Stimulated activated CD8-positive, alpha-beta memory T cell treated with anti-CD3 and anti-CD28 coated beads, Interleukin-15, amount 100 ng/mL, for 24 hours (primary cell): ENCODE measurements around the gene AFAP1L1.

Source experiments
- DNase-seq: peaks from one replicate; pipeline ENCODE4 v3.0.0-alpha.2; 2020; ENCODE audit warnings: low read depth

The AFAP1L1 gene

DNA sequence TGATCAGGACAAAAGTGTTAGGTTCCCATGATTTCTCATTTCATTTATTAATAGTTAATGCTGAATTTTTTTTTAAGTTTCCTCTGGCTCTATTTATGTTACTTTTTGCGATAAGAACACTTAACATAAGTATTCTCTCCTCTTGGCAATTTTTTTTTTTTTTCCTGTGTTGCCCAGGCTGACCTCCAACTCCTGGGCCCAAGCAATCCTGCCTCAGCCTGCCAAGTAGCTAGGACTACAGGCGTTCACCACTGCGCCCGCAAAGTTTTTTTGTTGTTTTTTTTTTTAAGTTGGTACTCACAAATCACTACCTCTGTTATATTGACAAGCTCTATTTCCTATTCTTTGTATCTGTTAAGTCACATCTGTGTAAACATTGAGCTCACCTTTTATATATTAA, 80.5 kb downstream of the AFAP1L1 start:
- no peak for DNase-seq

DNA sequence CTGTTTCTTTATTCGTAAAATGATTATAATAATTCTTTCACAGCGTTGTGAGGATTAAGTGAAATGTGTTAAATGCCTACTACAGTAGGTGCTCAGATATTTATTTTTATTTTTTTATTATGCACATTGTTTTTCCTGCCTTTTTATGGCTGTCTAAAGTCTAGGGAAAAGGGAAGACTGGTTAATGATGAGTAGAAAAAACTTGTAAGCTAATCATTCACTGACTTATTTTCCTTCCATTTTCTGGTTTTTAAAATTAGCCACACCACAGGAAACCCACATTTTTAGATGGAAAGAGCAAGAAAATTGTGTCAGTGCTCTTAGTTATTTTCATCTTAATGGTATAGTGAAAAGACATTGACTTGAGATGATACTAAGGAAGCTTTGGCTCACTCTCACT, 82.3 kb downstream of the AFAP1L1 start:
- DNase-seq: no peak

DNA sequence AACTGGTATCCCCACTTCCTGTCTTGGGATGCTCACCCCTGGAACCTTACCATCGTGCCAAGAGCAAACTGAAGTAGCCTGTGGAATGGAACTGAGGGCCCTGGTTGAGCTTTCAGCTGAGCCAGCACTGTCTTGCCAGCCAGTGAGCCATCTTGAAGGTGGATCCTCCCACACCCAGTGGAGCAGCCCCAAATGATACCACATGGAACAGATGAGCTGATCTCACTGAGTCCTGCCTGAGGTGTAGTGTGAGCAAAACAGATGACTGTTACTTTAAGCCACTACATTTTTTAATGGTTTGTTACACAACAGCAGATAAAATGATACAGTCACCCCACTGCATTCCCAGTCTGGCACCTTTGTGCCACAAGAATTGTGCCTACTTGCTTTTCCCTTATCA, 84.0 kb downstream of the AFAP1L1 start:
- DNase-seq: no peak

DNA sequence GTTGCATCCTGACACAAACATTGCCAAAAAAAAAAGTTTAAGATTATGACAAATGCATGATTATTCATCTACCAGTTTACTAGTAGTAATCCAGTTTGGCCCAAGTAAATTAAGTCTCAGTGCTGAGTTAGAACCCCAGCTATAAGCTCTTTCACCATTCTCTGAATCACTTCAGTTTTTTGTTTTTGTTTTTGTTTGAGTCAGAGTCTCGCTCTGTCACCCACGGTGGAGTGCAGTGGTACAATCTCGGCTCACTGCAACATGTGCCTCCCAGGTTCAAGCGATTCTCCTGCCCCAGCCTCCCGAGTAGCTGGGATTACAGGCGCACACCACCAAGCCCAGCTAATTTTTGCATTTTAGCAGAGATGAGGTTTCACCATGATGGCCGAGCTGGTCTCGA, 84.7 kb downstream of the AFAP1L1 start:
- no peak for DNase-seq

DNA sequence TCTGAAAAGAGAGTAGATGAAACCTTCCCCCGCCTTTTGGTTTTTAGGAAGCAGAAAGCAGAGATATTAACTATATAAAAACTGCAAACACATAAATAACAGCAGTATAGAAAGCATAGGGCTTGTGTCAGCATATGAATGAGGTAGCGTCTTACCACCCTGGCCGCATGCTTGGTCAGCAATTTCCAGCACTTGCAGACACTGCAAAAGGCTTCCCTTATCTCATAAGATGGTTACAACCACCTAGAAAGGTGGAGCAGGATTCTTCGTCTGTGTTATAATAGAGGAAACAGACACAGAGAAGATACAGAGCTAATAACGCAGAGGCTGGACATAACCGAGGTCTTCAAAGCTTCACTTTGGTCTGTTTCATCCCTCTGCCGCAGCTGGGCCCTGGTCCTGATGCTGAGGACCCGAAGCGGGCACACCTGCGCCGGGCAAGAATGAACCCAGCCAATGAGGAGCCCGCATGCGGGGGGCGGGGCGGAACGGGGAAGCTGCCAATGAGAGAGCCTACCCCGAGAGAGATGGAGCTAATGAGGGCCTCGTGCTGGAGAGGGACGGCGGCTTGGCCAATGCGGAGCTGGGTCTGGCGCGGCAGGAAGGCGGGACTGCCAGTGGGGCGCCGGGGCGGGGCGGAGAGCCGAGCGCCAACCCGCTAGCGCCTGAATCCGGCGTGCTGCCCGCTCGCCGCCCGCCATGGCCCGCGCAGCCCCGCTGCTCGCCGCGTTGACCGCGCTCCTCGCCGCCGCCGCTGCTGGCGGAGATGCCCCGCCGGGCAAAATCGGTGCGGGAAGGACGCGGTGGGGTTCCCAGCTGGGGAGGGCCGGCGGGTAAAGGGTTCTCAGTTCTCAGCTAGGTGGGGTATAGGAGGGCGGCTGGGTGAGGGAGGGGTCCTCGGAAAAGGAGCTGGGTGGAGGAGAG, 86.0 kb downstream of the AFAP1L1 start, which contains the start of gene PCYOX1L:
Gene PCYOX1L (plus strand): TSS at position 677 of the 924 bp plus-strand sequence. CDS start 23 bp downstream, at position 700.
- DNase-seq: peak; percentile 91

DNA sequence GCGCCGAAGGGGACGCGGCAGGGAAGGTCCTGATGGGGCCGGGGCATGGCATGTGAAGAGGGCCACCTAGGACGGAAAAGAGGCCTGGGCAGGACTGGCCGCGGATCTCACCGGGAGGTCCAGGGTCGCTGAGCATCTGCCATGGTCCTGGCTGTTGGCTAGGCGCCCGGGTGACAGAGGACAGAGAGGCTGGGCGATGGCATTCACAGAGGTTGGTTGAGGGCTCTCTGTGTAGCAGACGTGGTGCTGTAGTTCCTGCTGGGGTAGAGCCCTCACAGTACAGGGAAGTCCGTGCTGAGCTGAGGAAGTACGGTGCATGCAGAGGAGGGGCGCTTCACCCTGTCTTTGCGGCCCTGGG, 86.6 kb downstream of the AFAP1L1 start:
- no peak for DNase-seq

DNA sequence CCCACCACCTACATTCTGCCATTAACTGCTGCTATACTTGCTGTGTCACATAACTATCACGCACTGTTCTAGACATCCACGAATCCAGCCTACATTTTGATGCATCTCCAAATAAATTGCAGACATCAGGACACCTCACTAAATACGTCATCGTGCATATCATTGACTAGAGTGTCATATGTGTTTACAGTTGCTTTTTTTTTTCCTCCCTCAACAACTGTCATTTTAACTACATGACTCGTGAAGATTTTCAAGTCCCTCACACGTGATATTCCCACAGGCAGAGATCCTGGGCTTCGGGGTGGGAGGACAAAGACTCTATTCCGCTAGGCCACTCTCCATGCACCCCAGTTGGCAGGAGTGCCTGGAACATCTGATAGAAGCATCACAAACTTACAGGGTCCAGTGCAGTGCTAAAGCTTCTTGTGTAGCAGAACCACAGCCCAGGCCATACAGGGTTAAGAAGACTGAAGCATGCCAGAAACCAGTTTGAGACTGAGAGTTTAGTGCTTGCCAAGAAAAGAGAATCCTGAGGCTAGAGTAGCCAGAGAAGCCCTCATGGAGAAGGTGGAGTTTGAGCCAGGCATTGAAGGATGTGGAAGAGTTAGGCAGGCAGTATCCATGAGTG, 87.3 kb downstream of the AFAP1L1 start:
- no peak for DNase-seq

DNA sequence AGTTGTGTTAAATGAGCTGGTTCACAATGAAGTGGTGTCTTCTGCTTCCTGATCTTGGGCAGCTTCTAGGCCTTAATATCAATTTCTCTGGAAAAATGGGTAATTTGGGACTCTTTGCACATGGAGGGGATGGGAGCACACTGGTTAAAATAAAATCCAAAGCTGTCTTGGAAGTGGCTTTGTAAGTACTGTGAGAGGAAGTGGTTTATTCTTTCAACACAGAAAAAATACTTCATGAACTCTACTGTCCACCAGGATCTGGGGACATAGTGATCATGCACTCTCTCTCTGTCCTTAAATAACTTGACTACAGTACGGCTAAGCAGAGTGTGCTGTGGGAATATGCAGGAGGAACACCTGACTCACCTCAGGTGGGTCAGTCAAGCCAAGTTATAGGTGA, 88.6 kb downstream of the AFAP1L1 start:
- no peak for DNase-seq

DNA sequence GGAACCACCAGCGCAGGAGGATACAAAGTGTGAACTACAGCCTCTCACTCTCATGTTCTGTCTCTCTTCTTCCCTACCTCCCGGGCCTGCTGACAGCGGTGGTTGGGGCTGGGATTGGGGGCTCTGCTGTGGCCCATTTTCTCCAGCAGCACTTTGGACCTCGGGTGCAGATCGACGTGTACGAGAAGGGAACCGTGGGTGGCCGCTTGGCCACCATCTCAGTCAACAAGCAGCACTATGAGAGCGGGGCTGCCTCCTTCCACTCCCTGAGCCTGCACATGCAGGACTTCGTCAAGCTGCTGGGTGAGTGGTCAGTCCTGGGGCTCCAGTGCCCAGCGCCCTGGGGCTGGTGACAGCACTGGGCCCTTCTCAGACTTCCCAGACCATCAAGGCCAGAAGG, 90.9 kb downstream of the AFAP1L1 start:
- DNase-seq: no peak

DNA sequence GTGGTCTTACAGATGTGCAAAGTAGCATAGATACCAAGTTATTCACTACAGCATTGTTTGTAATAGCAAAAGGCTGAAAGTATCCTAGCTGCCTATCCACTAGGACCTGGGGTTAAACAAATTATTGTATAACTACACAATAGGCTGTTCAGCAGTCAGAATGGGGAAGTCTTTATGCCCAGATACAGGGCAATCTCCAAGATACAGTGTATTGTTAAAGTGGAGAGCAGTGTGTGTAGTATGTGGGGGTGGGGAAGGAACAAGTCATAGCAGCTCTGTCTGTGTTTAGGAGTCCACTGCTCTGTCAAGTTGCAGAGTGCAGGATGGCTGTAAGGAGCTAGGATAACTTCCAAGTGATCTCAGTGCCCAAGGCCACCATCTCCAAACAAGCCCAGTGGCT, 91.7 kb downstream of the AFAP1L1 start:
- DNase-seq: no peak

DNA sequence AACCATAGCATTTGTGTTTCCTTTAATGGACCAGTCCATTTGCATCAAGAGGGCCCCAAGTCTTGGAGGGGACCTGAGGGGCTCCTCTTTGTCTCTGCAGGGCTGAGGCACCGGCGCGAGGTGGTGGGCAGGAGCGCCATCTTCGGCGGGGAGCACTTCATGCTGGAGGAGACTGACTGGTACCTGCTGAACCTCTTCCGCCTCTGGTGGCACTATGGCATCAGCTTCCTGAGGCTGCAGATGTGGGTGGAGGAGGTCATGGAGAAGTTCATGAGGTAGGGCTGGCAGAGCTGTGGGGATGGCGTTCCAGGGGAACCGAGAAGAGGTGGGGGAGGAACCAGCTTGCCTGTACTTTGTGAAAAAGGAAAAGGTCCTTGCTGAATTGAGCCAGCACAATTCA, 92.3 kb downstream of the AFAP1L1 start:
- no peak for DNase-seq

DNA sequence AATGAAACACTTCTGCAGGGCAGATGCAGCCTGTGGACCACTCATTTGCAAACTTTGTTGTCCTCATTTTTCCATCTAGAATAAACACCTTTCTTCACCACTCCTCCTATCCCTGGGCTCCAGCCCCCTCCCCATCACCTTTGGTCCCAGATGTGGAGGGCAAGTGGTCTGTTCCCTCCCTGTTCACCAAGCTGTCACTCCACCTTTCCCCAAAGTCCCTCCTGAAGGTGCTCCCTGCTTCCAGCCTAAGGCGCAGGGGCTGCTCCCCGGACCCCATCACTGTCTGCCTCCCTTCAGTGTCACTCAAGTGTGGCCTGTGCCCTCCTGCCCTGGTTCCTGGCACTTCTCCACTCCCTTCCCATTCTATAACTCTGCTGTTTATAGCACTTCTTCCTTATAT, 93.1 kb downstream of the AFAP1L1 start:
- no peak for DNase-seq

DNA sequence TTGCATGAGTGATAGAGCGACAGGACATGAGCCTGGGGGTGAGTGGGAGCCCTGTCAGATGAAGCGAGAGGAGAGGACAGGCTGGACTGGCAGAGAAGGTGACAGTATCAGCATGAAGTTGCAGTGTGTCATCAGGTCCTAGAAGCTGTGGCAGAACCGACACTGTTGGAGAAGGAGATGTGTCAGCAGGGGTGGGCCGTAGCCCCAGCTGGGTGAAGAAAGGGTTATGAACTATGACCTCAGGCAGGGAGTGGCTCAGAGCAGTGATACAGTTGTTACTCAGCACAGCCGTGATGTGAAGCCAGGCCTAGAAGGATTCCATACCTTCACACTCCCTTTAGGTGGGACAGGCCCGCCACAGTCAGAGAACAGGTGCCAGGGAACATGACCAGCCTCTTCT, 93.8 kb downstream of the AFAP1L1 start:
- DNase-seq: no peak

DNA sequence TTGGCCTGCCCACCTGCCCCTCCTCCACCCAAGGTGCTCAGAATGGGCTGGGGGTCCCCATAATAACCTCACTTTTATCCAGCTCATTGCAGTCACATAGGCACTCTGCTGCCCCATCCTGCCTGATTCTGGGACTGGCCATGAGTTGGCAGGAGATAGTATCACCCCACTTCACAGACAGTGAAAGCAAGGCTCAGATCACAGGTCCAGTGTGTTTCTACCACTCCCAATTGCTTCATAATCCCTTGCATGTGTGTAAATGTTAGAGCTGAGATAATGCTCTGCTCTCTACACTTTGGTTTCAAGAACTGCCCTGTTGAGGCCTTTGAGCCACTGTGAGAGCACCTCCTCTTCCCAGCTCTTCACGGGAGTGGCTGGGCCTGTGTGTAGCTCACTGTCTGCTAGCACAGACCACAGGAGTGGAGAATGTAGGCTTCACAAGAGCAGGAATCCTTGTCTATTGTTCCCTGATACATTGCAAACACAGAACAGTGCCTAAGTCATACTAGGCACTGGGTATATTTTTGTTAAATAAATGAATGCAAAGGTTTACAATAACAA, 94.6 kb downstream of the AFAP1L1 start:
- no peak for DNase-seq

DNA sequence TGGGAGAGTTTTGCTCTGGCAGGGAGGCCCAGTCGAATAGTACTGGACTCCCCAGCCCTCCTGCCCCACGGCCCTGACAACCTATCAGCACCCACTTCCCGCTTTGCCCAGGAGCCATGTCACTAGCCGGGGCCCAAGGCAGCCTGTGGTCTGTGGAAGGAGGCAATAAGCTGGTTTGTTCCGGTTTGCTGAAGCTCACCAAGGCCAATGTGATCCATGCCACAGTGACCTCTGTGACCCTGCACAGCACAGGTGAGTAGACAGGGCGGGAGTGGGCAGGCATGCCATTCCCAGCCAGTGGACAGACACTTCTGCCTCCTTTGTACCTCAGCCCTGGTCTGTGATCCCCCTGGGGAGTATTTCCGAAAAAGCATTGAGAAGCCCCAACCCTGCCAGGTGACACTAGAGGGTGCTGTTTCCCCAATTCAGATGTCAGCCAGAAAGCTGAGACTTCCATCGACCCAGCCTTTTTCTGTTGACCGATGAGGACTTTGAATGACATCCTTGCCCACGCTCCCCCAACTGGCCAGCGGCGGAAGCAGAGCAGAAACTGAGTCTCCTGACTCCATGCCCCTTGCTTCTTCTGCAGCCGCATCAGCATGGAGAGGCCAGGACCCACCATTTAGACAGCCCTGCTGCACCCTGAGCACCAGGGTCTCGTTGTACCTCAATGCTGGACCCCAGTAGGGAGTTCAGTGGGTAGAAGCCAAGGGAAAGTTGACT, 95.8 kb downstream of the AFAP1L1 start:
- DNase-seq: no peak

DNA sequence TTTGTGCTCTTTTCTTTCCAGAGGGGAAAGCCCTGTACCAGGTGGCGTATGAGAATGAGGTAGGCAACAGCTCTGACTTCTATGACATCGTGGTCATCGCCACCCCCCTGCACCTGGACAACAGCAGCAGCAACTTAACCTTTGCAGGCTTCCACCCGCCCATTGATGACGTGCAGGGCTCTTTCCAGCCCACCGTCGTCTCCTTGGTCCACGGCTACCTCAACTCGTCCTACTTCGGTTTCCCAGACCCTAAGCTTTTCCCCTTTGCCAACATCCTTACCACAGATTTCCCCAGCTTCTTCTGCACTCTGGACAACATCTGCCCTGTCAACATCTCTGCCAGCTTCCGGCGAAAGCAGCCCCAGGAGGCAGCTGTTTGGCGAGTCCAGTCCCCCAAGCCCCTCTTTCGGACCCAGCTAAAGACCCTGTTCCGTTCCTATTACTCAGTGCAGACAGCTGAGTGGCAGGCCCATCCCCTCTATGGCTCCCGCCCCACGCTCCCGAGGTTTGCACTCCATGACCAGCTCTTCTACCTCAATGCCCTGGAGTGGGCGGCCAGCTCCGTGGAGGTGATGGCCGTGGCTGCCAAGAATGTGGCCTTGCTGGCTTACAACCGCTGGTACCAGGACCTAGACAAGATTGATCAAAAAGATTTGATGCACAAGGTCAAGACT, 96.5 kb downstream of the AFAP1L1 start:
- DNase-seq: no peak

DNA sequence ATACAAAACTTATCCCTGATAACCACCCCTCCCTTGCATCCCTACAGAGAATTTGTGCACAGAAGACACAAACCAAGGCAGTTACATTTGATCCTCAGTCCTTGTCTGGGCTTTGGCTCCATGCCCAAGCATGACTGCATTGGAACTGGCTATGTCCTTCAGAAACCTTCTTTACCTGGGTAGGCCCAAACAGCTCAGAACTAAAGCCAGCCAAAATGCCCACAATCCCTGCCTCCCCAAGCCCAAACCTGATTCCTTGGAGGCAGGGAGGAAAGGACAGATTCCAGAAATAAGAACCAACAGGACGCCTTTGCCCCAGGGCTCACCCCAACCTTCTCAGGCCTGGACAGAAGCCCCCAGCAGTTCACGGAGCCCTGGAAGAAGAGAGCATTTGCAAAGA, 99.2 kb downstream of the AFAP1L1 start:
- no peak for DNase-seq

DNA sequence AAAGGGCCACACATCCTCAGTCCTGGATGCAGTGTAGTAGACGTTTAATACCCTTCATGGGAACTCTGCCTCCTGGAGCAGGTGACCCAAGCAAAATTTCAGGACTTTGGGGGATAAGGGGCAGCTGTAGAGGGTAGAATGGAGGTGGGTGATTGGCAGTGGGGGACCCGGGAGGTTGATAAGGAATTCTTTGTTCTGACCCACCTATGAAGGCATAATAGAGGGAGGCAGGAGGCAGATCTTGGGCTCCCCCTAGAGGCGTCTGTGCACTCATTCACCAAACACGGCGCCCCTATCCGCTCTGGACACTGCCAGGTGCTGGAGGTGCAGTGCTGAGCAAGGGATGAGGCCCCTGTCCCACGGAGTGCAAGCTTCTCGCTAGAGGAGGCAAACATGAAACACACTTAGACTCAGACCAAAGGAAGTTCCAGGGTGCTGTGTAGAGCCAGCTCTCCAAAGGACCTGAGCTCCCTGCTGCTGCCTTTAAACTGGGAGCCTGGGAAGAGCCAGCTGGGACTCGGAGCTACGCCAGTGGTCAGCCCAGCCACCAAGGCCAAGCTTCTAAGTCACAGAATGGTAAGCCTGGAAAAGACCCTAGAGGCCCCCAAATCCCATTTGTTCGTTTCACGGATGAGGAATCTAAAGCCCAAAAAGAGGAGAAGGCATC, 99.8 kb downstream of the AFAP1L1 start:
- no peak for DNase-seq

DNA sequence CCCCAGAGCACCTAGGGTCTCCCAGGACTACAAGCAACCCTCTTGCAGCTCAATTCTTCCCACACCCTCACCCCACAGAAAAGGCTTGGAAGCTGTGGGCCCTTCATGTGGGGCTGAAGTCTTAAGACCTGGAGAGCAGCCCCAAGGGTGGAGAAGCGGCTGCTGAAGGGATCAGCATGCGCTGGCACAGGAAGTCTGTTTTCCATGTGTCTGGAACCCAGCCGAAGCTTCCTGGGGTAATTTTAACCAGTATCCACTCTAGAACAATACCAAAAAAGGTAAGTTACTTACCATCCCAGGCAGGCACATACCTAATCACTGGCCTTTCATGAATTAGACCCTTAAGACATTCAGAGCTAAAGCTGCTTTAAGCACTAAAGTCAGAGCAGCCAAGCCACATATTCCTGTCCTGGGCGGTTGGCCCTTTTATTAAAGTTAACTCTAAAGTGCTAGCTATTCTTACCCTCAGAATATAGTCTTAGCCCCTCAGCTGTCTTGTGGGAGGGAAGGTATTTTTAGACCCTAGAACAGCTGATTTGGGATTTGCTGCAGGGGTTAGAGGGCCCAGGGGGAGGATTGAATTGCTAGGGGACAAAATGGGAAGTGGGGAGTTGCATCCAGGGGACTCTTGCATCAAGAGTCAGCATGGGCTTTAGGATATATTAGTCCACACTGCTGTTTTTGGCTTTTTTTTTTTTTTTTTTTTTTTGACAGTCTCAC, 100.6 kb downstream of the AFAP1L1 start:
- no peak for DNase-seq

DNA sequence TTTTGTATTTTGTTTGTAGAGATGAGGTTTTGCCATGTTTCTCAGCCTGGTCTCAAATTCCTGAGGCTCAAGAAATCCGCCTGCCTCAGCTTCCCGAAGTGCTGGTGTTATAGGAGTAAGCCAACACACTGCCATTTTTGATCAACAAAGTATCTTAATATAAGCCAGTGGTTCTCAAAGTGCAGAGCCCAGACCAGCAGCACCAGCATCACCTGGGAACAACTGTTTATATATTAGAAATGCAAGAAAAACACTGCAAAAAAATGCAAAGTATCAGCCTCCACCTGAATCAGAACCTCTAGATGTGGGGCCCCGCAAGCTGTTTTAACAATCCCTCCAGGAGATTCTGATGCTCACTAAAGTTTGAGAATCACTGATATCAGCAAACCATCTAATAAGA, 101.3 kb downstream of the AFAP1L1 start:
- no peak for DNase-seq

DNA sequence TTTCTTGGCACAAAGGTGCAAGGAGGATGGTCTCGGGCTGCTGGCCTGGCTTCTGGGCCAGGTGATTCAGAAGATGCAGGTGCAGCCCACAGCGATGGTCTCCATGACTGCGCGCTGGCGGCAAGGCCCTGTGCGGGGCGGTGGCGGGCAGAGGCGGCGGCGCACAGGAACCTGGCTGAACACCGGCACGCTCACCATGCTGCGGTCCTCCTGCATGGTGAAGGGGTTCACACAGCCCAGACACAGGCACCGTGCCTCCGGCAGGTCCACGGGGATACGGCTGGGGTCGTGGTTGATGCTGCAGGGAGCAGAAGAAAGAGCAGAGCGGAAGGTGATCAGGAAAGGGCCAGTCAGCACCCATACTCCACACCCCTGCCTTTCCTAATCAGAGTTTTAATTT, 102.6 kb downstream of the AFAP1L1 start:
- DNase-seq: no peak
